ENCODE data around the gene MIDN. TPM values are rescaled to one million over a fixed set of nuclear protein-coding genes. Genes with fewer than 3 reads are reported as not detected.
A peak's percentile ranks its signal among the peaks of the same experiment; 100 is the strongest.

Gene MIDN
- total RNA-seq, 6 donors from 2014 or later, result 33.5 to 176 (median 75.9) TPM

DNA sequence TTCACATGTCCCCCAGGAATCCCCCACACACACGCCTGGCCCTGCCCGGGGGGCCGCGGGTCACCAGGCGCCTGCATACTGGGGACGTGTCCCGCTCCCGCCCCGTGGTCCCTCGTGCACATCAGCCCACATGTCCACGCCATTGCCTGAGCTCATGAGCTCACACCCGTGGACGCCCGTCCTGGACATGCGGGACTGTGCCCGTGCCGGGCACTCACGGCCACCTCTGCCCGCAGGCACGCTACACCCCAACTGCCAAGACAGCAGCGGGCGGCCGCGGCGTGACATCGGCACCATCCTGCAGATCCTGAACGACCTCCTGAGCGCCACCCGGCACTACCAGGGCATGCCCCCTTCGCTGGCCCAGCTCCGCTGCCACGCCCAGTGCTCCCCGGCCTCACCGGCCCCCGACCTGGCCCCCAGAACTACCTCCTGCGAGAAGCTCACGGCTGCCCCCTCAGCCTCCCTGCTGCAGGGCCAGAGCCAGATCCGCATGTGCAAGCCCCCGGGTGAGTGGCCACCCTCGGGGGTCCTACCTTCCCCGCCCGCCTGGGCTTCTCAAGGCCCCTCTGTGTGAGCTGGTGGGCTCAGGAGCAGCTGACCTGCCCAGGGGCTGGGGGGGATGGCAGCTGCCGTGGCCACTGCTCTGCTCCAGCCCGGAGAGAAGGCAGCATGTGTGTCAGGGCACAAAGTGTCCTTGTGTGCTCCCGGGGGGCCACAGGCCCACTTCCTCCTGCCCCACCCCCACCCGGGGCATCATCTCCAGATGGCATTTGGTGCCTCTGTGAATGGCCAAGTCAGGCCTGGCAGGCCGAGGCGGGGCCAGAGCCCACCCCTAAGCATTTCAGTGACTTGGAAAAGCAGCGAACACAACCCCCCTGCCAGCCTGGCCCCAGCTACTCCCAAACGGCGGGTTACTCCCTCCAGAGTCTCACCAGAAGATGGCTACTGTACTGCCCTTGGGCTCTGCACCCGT is 7.1 kb downstream of the MIDN start:
- peaks cover 70 to 91% (median 83%) of the 10 kb centered on the region in 4 donors for H3K4me1 ChIP-seq
- peaks cover 22 to 72% (median 61%) of the 10 kb centered on the region in 4 donors for H3K36me3 ChIP-seq
- H3K9me3 ChIP-seq, result peaks cover 0 to 4% (median 0%) of the 10 kb centered on the region in 4 donors
- DNase-seq (peak in 1 of 2 donors; percentile 87), ATAC-seq (ENCODE audit: low FRiP score in 2 of 2) (no peak)
- H3K4me3 ChIP-seq, result peak overlapping the region in 1 of 4 donors; percentile 97
- WGBS, 2 donors, result 80 to 86% methylated on average over 2 to 52 of the region's 52 CpGs
- TF ChIP-seq, protein P1, sequence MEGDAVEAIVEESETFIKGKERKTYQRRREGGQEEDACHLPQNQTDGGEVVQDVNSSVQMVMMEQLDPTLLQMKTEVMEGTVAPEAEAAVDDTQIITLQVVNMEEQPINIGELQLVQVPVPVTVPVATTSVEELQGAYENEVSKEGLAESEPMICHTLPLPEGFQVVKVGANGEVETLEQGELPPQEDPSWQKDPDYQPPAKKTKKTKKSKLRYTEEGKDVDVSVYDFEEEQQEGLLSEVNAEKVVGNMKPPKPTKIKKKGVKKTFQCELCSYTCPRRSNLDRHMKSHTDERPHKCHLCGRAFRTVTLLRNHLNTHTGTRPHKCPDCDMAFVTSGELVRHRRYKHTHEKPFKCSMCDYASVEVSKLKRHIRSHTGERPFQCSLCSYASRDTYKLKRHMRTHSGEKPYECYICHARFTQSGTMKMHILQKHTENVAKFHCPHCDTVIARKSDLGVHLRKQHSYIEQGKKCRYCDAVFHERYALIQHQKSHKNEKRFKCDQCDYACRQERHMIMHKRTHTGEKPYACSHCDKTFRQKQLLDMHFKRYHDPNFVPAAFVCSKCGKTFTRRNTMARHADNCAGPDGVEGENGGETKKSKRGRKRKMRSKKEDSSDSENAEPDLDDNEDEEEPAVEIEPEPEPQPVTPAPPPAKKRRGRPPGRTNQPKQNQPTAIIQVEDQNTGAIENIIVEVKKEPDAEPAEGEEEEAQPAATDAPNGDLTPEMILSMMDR (IDR thresholded peaks at IDR 0.05), result no peak
- no peak for TF ChIP-seq EP300 (IDR thresholded peaks at IDR 0.05)
- no peak for TF ChIP-seq POLR2A (IDR thresholded peaks at IDR 0.05)
- peak in 1 of 2 donors; percentile 3 for TF ChIP-seq POLR2AphosphoS5 (IDR thresholded peaks at IDR 0.05)
- H3K27ac ChIP-seq, result peak overlapping the region; percentile 97 to 100 (median 100)
- no peaks in the 10 kb centered on the region for H3K27me3 ChIP-seq

DNA sequence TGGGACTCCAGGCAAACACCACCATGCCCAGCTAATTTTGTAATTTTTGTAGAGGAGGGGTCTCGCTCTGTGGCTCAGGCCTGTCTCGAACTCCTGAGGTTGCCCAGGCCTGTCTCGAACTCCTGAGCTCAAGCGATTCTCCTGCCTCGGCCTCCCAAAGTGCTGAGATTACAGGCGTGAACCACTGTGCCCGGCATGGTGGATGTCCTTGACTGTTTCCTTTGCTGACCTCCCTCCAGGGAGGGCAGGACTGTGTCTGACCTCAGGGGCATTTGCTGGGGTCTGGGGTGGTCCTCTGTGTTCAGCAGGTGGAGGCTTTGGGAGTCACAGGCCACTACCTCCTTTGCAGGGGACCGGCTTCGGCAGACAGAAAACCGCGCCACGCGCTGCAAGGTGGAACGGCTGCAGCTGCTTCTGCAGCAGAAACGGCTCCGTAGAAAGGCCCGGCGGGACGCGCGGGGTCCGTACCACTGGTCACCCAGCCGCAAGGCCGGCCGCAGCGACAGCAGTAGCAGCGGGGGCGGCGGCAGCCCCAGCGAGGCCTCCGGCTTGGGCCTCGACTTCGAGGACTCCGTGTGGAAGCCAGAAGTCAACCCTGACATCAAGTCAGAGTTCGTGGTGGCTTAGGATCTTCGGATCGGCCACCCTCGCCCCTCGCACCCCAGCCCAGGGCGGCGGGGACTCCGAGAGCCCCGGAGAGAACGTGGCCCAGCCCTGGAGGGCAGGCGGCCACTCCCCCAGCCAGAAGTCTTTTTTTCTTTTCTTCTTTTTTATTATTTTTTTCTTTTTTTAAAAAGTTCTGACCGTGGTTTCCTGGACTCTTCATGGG is 8.5 kb downstream of the MIDN start:
- no peaks in the 10 kb centered on the region for H3K27me3 ChIP-seq
- WGBS, 2 donors, result 88 to 93% methylated on average over 32 to 46 of the region's 46 CpGs
- no peak for ATAC-seq (ENCODE audit: low FRiP score in 2 of 2)

DNA sequence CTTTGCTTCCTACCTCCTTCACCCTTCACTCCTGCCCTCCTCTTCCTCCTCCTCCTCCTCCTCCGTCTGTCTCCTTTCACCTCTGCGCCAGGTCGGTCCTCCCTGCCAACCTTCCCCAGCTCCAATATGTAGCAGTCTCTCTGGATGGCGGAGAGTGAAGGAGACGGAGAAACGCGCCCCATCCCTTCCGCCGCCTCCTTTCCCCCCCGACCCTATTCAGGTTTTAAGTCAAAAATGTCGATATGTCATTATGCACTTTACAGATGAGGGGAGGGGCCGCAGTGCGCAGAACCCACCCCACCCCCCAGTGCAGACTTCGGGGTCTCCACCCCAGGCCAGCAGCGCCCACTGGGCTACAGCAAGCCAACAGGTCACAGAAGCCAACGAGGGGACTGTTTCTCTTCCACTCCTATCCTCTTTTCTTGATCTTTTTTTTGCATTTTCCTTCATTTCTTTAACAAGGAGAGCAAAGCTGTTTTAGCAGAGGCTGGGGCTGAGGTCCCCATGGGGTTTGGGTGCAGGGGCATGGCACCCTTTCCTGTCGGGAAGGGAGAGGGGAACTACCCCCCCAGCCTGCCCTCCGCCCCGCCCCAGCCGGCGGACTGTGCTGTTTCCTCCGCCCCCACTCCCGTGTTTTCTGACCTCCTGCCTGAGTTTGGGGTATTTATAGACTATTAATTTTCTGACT is 9.2 kb downstream of the MIDN start:
- TF ChIP-seq POLR2A (IDR thresholded peaks at IDR 0.05), result no peak
- TF ChIP-seq EP300 (IDR thresholded peaks at IDR 0.05), result no peak
- TF ChIP-seq, protein P1 (IDR thresholded peaks at IDR 0.05), result no peak
- TF ChIP-seq POLR2AphosphoS5 (IDR thresholded peaks at IDR 0.05), result no peak
- Histone ChIP-seq H3K27ac (peak overlapping the region; percentile 91 to 100 (median 98)), H3K9me3 (no peaks in the 10 kb centered on the region), H3K4me1 (peaks cover 87 to 98% (median 92%) of the 10 kb centered on the region in 4 donors), H3K4me3 (peak overlapping the region in 1 of 4 donors; percentile 62), H3K36me3 (peaks cover 22 to 56% (median 50%) of the 10 kb centered on the region in 4 donors), H3K27me3 (no peaks in the 10 kb centered on the region)
- DNase-seq (peak in 1 of 2 donors; percentile 81), ATAC-seq (ENCODE audit: low FRiP score in 2 of 2) (no peak)
- WGBS, 2 donors, result 70 to 71% methylated on average over 18 to 23 of the region's 23 CpGs

More for the DNA sequence above, 8.5 kb downstream of the MIDN start:
- peaks cover 22 to 58% (median 52%) of the 10 kb centered on the region in 4 donors for H3K36me3 ChIP-seq
- peak overlapping the region; percentile 91 to 100 (median 98) for H3K27ac ChIP-seq
- TF ChIP-seq EP300 (IDR thresholded peaks at IDR 0.05) (no peak), POLR2AphosphoS5 (IDR thresholded peaks at IDR 0.05) (peak; percentile 5 to 37), POLR2A (IDR thresholded peaks at IDR 0.05) (no peak)
- TF ChIP-seq, protein P1 (IDR thresholded peaks at IDR 0.05), result no peak
- H3K4me1 ChIP-seq, result peaks cover 81 to 98% (median 90%) of the 10 kb centered on the region in 4 donors
- H3K9me3 ChIP-seq, result peaks cover 0 to 4% (median 0%) of the 10 kb centered on the region in 4 donors
- DNase-seq, result peak in 1 of 2 donors; percentile 88
- no peak overlapping the region for H3K4me3 ChIP-seq

DNA sequence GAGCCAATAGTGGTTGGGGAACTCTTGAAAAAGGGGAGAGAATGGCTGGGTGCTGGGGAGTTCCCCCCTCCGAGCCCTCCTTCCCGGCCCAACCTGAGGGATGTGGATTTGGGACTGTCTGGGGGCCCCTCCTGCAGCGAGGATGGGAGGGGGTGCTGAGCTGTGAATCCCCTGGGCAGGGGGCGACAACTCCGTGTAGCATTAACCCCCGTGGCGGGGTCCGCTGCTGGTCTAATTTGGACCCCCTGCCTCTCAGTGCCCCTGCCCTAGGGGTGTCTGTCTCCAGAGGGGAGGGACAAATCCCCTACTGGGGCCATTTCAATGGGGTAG is 9.7 kb downstream of the MIDN start:
- Histone ChIP-seq H3K36me3 (peaks cover 22 to 56% (median 50%) of the 10 kb centered on the region in 4 donors), H3K4me1 (peaks cover 91 to 98% (median 94%) of the 10 kb centered on the region in 4 donors), H3K9me3 (no peaks in the 10 kb centered on the region), H3K4me3 (peak overlapping the region in 1 of 4 donors; percentile 62), H3K27ac (peak overlapping the region; percentile 91 to 100 (median 98)), H3K27me3 (no peaks in the 10 kb centered on the region)
- DNase-seq (no peak), ATAC-seq (ENCODE audit: low FRiP score in 2 of 2) (no peak)
- WGBS, 2 donors, result 64% methylated on average over 8 of the region's 8 CpGs; no CpG with 5 or more reads in 1 of the 2 donors
- TF ChIP-seq, protein P1 (IDR thresholded peaks at IDR 0.05), result no peak
- TF ChIP-seq EP300 (IDR thresholded peaks at IDR 0.05) (no peak), POLR2A (IDR thresholded peaks at IDR 0.05) (no peak), POLR2AphosphoS5 (IDR thresholded peaks at IDR 0.05) (no peak)

Data from upper lobe of left lung (tissue), 6 donors.